Keratinocyte (primary cell): ENCODE measurements around the gene BRICD5. TPM values are rescaled to one million over a fixed set of nuclear protein-coding genes. Genes with fewer than 3 reads are reported as not detected.

Experiments
- DNase-seq: peaks from one replicate; pipeline ENCODE4 v3.0.0-alpha.2; 2011; ENCODE audit warnings: low read depth, missing footprints, low spot score
- FAIRE-seq: peaks from 2 replicates; lab custom pipeline; 2011; peaks lifted over from hg19 to GRCh38; lab: Jason Lieb, UNC
- H2AFZ ChIP-seq: 2 replicates; pipeline ENCODE4 v1.6.0; 2012; ENCODE audit warnings: low read length, control low read depth, inconsistent platforms; ENCODE audit not compliant: control insufficient read depth
- H3K27ac ChIP-seq: 2 replicates; pipeline ENCODE4 v1.5.1; 2011; ENCODE audit warnings: low read length; ENCODE audit not compliant: control insufficient read depth, insufficient read depth
- H3K27me3 ChIP-seq: 3 replicates; pipeline ENCODE4 v1.6.0; 2011; ENCODE audit warnings: low read length; ENCODE audit not compliant: control insufficient read depth, insufficient read depth; ENCODE audit errors: extremely low read depth
- H3K36me3 ChIP-seq, 2 experiments: 2 replicates in 1 of 2; 3 replicates in 1 of 2; pipeline ENCODE4 v1.5.1; 2011; ENCODE audit warnings: low read length in 2 of 2, mild to moderate bottlenecking in 1 of 2; ENCODE audit not compliant: control insufficient read depth in 2 of 2, insufficient read depth in 2 of 2; ENCODE audit errors: extremely low read depth in 1 of 2
- H3K4me1 ChIP-seq: 3 replicates; pipeline ENCODE4 v1.5.1; 2011; ENCODE audit warnings: low read length; ENCODE audit not compliant: control insufficient read depth, insufficient read depth; ENCODE audit errors: extremely low read depth
- H3K4me2 ChIP-seq: 3 replicates; pipeline ENCODE4 v1.6.0; 2011; ENCODE audit warnings: low read depth, low read length; ENCODE audit not compliant: control insufficient read depth, insufficient read depth; ENCODE audit errors: extremely low read depth
- H3K4me3 ChIP-seq, 3 experiments: fragments of 200-600 bp in 1 of 3; sonication (generic) in 1 of 3; 2 replicates in 2 of 3; 3 replicates in 1 of 3; pipeline ENCODE4 v1.5.1; 2011 to 2016; ENCODE audit warnings: low read length in 3 of 3, mild to moderate bottlenecking in 3 of 3, control low read depth in 2 of 3, inconsistent platforms in 1 of 3, low read depth in 1 of 3, mixed read lengths in 1 of 3, mixed run types in 1 of 3, moderate library complexity in 1 of 3; ENCODE audit not compliant: control insufficient read depth in 2 of 3, insufficient read depth in 2 of 3; ENCODE audit errors: extremely low read depth in 1 of 3
- H3K79me2 ChIP-seq: 2 replicates; pipeline ENCODE4 v1.6.0; 2012; ENCODE audit warnings: low read length; ENCODE audit not compliant: control insufficient read depth, insufficient read depth
- H3K9ac ChIP-seq: 3 replicates; pipeline ENCODE4 v1.6.0; 2011; ENCODE audit warnings: low read length; ENCODE audit not compliant: control insufficient read depth, insufficient read depth; ENCODE audit errors: extremely low read depth
- H3K9me1 ChIP-seq: 3 replicates; pipeline ENCODE4 v1.6.0; 2011; ENCODE audit warnings: low read length; ENCODE audit not compliant: control insufficient read depth, insufficient read depth; ENCODE audit errors: extremely low read depth
- H3K9me3 ChIP-seq: 2 replicates; pipeline ENCODE4 v1.5.1; 2012; ENCODE audit warnings: low read depth, low read length; ENCODE audit not compliant: control insufficient read depth
- H4K20me1 ChIP-seq: 3 replicates; pipeline ENCODE4 v1.6.0; 2011; ENCODE audit warnings: low read length; ENCODE audit not compliant: control insufficient read depth, insufficient read depth; ENCODE audit errors: extremely low read depth
- EZH2 ChIP-seq: IDR thresholded peaks from one replicate; pipeline ENCODE4 v1.6.1; 2012; ENCODE audit warnings: inconsistent platforms, mild to moderate bottlenecking, low read length, moderate library complexity
- dilution Hi-C: fragments of 300-500 bp; cut with MboI; formaldehyde crosslinking; loops from one replicate; pipeline ENCODE4 v1.7.0; 2020; ENCODE audit warnings: low sequenced_read_pairs; ENCODE audit not compliant: extremely low pct_ligation_motif_present
- polyA plus RNA-seq, 5 experiments: library from polyadenylated mRNA; depleted of rRNA in 3 of 5; stranded (reverse) in 3 of 5; stranded (forward) in 1 of 5; unstranded in 1 of 5; fragments of >200 nt; gene quantifications; 1 replicate in 1 of 5; 2 replicates in 3 of 5; 3 replicates in 1 of 5; pipeline versions ENCODE4 v1.2.1 to v1.2.3, GENCODE V29; 2011 to 2012; ENCODE audit warnings: missing spikeins in 2 of 5, low read depth in 1 of 5, low replicate concordance in 1 of 5
- TF ChIP-seq, protein P1 (sequence below), 3 experiments: IDR thresholded peaks in 1 of 3; conservative IDR thresholded peaks in 1 of 3; optimal IDR thresholded peaks in 1 of 3; 2 replicates in 2 of 3; 3 replicates in 1 of 3; pipeline versions ENCODE3 to v1.5.1; 2011; ENCODE audit warnings: low read length in 3 of 3, mild to moderate bottlenecking in 3 of 3, moderate library complexity in 2 of 3, control low read depth in 1 of 3, inconsistent platforms in 1 of 3; ENCODE audit not compliant: insufficient read depth in 2 of 3; ENCODE audit errors: extremely low read depth in 1 of 3

BRICD5 gene
- polyA plus RNA-seq, 1 donor (not counting 4 experiments of a cell fraction or from before 2014, with no cell fraction given) = 1.8 TPM

DNA sequence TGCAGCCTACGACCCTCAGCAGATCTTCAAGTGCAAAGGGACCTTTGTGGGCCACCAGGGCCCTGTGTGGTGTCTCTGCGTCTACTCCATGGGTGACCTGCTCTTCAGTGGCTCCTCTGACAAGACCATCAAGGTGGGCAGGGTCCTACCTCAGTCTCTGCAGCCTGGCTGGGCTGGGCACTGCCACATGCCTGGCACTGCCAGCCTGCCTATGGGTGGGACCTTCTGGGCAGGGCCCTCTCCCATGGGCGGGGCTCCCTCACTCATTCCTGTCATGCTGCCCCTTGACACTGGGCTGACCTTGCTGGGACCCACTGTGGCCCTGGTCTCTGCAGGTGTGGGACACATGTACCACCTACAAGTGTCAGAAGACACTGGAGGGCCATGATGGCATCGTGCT lies 36.7 kb downstream of the BRICD5 start:
- Histone ChIP-seq H3K9ac (no peak overlapping the region), H3K9me3 (no peaks in the 10 kb centered on the region), H3K27me3 (no peaks in the 10 kb centered on the region), H3K27ac (no peak overlapping the region), H3K9me1 (no peaks in the 10 kb centered on the region), H2AFZ (no peak overlapping the region), H3K4me2 (no peak overlapping the region), H3K36me3 (peaks cover 26 to 34% of the 10 kb centered on the region in 2 experiments), H4K20me1 (no peaks in the 10 kb centered on the region), H3K4me3 (no peak overlapping the region), H3K4me1 (no peaks in the 10 kb centered on the region), H3K79me2 (no peaks in the 10 kb centered on the region)
- dilution Hi-C loops = no loop called here
- FAIRE-seq (no peak), DNase-seq (no peak)
- TF ChIP-seq, protein P1, sequence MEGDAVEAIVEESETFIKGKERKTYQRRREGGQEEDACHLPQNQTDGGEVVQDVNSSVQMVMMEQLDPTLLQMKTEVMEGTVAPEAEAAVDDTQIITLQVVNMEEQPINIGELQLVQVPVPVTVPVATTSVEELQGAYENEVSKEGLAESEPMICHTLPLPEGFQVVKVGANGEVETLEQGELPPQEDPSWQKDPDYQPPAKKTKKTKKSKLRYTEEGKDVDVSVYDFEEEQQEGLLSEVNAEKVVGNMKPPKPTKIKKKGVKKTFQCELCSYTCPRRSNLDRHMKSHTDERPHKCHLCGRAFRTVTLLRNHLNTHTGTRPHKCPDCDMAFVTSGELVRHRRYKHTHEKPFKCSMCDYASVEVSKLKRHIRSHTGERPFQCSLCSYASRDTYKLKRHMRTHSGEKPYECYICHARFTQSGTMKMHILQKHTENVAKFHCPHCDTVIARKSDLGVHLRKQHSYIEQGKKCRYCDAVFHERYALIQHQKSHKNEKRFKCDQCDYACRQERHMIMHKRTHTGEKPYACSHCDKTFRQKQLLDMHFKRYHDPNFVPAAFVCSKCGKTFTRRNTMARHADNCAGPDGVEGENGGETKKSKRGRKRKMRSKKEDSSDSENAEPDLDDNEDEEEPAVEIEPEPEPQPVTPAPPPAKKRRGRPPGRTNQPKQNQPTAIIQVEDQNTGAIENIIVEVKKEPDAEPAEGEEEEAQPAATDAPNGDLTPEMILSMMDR (optimal IDR thresholded peaks at IDR 0.05 in 1 of 3, IDR thresholded peaks at IDR 0.05 in 1 of 3, conservative IDR thresholded peaks at IDR 0.05 in 1 of 3; ENCODE audit: extremely low read depth in 1 of 3, insufficient read depth in 2 of 3, low read length in 3 of 3) = no peak
- TF ChIP-seq EZH2 = no peak

DNA sequence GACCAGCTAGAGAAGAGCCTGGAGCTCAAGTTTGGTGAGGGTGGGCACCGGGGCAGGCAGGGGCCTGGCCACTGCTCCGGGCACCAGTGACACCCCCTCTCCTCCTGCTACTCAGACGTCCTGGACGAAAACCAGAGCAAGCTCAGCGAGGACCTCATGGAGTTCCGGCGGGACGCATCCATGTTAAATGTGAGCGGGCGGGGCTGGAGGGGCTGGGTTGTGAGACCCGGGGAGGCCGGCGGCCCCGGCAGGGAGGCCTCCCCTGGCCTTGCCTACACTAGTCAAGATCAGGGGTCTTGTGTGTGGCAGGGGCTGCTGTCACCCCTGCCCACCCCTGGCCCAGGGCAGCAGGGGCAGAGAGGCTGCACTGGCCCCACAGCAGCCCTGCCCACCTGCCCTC lies 37.3 kb downstream of the BRICD5 start:
- Histone ChIP-seq H3K4me2 (no peak overlapping the region), H3K79me2 (no peaks in the 10 kb centered on the region), H3K27ac (no peak overlapping the region), H3K36me3 (peaks cover 29 to 36% of the 10 kb centered on the region in 2 experiments), H3K9me1 (no peaks in the 10 kb centered on the region), H3K4me1 (no peaks in the 10 kb centered on the region), H3K4me3 (no peak overlapping the region), H3K9ac (no peak overlapping the region), H3K9me3 (no peaks in the 10 kb centered on the region), H2AFZ (no peak overlapping the region), H4K20me1 (no peaks in the 10 kb centered on the region), H3K27me3 (no peaks in the 10 kb centered on the region)
- TF ChIP-seq EZH2 = no peak
- TF ChIP-seq, protein P1 (optimal IDR thresholded peaks at IDR 0.05 in 1 of 3, IDR thresholded peaks at IDR 0.05 in 1 of 3, conservative IDR thresholded peaks at IDR 0.05 in 1 of 3; ENCODE audit: extremely low read depth in 1 of 3, insufficient read depth in 2 of 3, low read length in 3 of 3) = no peak
- DNase-seq (no peak), FAIRE-seq (no peak)
- dilution Hi-C loops = no loop called here
